ENCODE results near the gene PPEF2.
"Not testable (repeated sequence)": the region's sequence is repeated elsewhere in the genome, so short reads cannot be mapped to it uniquely, and the experiment has no call there.

PPEF2 gene

GRCh38 chr4:75930152-75930551 is 27.9 kb upstream of the PPEF2 start:
- no peak for TF ChIP-seq CTCF (IDR thresholded peaks at IDR 0.05; ENCODE audit: borderline replicate concordance, insufficient read depth, low read depth, low read length)
- H3K4me3 ChIP-seq (ENCODE audit: low read depth, low read length), result no peak overlapping the region

- not testable (repeated sequence) for H3K4me3 ChIP-seq (ENCODE audit: low read depth, low read length)
Observed at GRCh38 chr4:75924916-75925315, 22.7 kb upstream of the PPEF2 start.

GRCh38 chr4:75924309-75924827 is 22.1 kb upstream of the PPEF2 start:
- no peak overlapping the region for H3K4me3 ChIP-seq (ENCODE audit: low read depth, low read length)
- no peak for TF ChIP-seq CTCF (IDR thresholded peaks at IDR 0.05; ENCODE audit: borderline replicate concordance, insufficient read depth, low read depth, low read length)

- H3K4me3 ChIP-seq (ENCODE audit: low read depth, low read length), result no peak overlapping the region
- no peak for TF ChIP-seq CTCF (IDR thresholded peaks at IDR 0.05; ENCODE audit: borderline replicate concordance, insufficient read depth, low read depth, low read length)
Observed at GRCh38 chr4:75922588-75922987, 20.3 kb upstream of the PPEF2 start.

GRCh38 chr4:75921910-75922309 is 19.7 kb upstream of the PPEF2 start:
- no peak overlapping the region for H3K4me3 ChIP-seq (ENCODE audit: low read depth, low read length)
- TF ChIP-seq CTCF (IDR thresholded peaks at IDR 0.05; ENCODE audit: borderline replicate concordance, insufficient read depth, low read depth, low read length), result no peak

- no peak for TF ChIP-seq CTCF (IDR thresholded peaks at IDR 0.05; ENCODE audit: borderline replicate concordance, insufficient read depth, low read depth, low read length)
- H3K4me3 ChIP-seq (ENCODE audit: low read depth, low read length), result no peak overlapping the region
Observed at GRCh38 chr4:75920327-75920726, 18.1 kb upstream of the PPEF2 start.

GRCh38 chr4:75919920-75920319 is 17.7 kb upstream of the PPEF2 start:
- no peak for TF ChIP-seq CTCF (IDR thresholded peaks at IDR 0.05; ENCODE audit: borderline replicate concordance, insufficient read depth, low read depth, low read length)
- H3K4me3 ChIP-seq (ENCODE audit: low read depth, low read length), result no peak overlapping the region

Data from GM12875 (cell line).